Measurements from ENCODE around the gene PDE4D.

DNA sequence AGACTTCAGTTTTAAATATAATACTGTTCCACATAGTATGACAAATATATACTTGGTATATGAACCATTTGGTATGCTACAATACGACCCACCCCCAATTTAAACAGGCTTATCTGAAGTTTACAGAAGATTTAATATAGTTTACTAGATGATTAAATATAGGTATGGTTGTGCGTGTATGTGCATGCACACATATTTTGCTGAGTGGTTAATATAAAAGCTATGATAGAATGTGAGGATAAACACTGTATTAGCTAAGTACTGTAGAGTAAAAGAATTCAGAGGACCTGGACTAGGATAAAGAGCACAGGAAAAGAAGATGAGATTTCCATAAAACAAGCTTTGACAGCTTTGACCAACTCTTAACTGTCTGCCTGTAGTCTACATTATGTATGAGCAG, 356.7 kb downstream of the PDE4D start:
- TF ChIP-seq, protein P1, sequence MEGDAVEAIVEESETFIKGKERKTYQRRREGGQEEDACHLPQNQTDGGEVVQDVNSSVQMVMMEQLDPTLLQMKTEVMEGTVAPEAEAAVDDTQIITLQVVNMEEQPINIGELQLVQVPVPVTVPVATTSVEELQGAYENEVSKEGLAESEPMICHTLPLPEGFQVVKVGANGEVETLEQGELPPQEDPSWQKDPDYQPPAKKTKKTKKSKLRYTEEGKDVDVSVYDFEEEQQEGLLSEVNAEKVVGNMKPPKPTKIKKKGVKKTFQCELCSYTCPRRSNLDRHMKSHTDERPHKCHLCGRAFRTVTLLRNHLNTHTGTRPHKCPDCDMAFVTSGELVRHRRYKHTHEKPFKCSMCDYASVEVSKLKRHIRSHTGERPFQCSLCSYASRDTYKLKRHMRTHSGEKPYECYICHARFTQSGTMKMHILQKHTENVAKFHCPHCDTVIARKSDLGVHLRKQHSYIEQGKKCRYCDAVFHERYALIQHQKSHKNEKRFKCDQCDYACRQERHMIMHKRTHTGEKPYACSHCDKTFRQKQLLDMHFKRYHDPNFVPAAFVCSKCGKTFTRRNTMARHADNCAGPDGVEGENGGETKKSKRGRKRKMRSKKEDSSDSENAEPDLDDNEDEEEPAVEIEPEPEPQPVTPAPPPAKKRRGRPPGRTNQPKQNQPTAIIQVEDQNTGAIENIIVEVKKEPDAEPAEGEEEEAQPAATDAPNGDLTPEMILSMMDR (conservative IDR thresholded peaks at IDR 0.05; ENCODE audit: low read depth, low read length) = no peak
- no peak for TF ChIP-seq EZH2 (IDR thresholded peaks at IDR 0.05; ENCODE audit: borderline replicate concordance, low read depth, low read length, poor library complexity, severe bottlenecking)
